ENCODE results near the gene PRKAG2.

PRKAG2 gene

DNA sequence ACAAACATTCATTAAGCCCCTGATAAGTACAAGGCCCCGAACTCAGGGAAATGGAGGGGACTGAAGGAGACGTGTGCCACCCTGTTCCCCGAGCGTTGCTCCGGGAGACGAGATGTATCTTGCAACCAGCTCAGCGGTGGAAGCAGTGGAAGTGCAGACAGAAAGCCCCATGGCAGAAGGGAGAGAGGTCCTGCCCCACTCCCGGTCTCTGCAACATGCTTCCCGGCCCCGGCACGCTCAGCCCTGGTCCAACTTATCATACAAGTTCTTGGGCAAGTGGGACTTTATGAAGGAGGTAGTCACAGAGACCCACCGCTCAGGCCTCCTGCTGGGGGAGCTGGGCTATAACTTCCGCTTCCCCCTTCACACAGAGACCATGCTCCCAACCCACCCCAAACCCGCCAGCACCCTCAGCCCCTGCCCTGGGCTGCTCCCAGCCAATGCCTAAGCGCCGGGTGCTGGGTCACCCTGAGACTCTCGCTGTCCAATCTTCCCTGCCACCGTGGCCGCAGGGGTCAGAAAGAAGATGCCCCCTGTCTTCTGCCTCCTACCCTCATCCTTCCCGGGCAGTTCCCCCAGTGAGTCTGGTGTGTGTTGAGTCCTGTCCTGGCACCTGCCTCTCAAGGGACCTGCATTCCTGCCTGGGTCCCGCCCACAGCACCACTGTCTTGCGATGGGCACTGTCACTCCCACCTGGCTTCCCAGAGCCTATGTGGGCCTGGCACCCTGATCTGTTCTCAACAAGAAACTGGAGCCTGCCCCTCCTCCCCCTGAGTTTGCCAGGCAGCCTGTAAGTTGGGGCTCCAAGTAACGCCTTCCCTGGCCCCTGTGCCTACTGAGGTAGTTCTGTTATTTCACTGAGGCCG lies 157.7 kb downstream of the PRKAG2 start:
- DNase-seq = no peak

DNA sequence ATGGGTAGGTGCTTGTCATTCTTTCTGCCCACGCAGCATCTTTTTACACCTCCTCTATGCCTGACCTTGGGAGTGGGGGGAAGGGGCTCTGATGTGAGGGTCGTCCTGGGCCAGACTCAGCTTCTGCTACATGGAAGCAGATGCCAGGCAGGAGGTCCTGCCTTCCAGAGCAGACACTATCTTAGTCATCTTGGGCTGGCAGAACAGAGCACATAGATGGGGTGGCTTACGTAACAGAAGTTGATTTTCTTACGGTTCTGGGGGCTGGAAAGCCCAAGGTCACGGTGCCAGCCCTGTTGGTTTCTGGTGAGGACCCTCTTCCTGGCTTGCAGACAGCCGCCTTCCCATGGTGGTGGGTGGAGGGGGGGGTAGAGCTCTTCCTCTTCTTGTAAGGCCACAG lies 159.0 kb downstream of the PRKAG2 start:
- no peak for DNase-seq

DNA sequence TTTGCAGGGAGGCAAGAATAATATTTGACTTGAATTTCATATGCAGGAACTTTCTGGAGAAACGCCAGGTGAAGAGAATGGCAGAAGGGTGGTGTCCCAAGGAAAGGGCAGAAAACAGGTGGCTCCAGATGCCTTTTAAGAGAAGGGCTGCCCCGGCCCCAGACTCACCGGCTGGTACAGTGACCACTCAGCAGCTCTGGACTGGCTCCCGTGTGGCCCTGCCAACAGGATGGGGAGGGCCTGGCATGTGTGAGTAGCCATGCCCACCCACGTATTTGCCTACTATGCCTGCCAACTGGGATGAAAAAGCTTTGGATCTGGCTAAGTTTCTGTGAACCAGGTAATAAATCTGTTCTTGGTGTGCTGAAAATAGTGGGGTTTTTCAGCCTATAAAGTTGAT lies 159.5 kb downstream of the PRKAG2 start:
- DNase-seq = no peak

DNA sequence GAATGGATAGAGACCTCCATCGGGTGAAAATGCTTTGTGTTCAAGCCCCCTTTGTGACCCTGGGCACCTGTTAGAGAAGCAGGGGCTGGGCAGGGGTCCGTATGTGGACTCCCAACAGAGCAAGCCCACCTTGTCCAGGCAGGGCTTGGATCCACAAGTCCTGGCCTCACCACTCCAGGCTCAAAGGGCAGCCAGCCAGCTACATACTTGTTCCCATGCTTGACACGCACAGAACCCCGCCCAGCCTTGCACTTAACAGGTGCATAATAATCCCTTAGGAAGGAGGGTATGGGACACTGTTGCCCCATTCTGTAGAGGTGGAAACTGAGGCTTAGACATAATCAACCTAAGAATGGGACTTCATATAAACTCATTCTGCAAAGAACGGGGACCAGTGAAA lies 160.6 kb downstream of the PRKAG2 start:
- DNase-seq = no peak

DNA sequence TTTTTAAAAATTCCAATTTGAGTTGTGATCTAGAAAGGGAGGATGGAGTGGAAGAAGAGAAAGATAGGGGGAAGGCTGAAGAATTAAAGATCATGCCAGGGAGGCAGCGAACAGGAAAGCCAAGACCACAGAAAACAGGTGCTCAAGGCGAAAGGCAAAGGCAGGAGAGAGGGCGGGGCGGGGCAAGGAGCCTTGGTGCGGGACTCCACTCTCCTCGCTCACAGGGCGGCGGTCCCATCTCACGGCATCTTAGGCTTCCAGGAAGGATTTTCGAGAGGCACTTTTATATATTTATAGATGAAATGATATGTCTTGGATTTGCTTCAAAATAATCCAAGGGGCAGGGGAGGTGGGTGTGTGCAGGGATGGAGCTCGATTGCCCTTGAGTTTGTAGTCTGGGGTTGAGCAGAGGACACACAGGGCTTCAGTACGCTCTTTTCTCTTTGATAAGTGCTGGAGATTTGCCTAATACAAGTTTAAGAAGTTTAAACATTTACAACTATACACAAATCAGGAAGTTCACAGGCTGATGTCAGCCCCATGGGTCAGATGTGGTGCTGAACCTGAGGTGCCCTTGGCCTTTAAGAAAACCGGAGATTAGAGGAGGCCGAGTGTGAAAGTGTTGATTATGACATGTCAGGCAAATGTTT lies 161.1 kb downstream of the PRKAG2 start:
- no peak for DNase-seq

DNA sequence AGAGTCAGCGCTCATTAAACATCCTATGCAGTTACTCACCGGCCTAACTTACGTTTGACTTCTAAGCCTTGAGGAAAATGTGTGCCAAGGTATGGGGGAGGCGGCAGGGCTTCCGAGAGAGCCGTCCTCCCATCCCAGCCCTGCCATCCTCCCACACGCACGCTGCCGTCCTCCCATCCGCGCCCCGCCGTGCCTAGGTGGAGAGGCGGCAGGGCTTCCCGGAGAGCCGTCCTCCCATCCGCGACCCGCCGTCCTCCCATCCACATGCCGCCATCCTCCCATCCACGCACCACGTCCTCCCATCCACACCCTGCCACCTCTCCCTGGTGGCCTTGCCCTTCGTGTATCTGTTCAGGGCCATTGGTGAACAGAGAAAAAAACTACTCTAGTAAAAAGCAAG lies 162.7 kb downstream of the PRKAG2 start:
- no peak for DNase-seq

DNA sequence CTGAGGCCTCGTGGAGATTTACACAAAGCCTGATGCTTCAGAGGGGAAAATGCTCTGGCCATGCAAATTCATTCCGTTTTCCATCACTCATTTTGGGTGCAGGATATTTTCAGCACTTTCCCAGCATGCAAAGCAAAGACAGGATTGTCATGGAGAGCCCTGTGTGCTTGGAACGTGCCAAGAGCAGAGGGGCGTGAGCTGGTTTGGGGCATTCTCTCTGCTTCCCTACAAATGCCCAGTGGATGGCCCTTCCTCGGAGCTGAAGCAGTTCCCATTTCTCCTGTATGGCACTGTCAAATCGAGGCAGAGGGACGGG lies 164.1 kb downstream of the PRKAG2 start:
- DNase-seq = no peak

DNA sequence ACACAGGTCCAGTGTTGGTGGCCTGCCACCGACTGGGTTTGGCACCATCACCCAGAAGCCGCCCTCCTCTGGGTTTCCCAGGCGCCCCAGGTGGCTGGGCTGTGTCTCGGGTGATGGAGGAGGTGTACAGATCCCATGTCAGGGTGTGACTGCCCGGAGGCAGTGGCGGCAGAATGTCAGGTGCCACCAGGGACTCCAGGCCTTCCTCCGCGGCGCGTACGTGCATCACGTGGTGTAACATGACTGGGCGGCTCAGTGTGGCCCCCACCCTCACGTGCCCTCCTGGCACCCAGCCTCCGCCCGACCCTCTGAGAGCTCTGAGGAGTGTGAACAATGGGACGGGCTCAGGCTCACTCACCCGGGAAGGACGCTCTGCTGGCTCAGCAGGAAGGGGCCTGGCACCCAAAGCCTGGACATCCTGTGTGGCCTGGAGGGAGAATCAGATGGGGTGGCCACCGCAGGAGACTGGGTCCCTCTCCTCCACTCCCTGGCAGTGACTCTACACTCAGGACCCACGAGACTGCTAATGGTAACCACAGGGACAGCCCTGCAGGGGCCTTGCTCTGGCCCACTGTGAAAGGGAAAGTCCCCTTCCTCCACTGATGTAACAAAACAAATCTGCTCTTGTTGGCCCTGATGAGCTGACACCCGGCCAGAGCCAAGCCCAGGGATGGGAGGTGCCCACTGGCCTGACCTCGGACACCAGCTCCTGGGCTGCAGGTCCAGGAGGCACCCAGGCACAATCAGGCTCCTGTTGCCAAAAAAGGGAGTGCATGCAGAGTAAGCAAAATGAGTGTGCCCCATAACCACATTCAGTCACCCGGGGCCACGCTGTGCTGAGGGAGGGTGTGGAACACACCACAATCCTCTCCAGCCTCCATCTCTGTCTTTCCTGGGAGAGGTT lies 164.8 kb downstream of the PRKAG2 start:
- DNase-seq = no peak

DNA sequence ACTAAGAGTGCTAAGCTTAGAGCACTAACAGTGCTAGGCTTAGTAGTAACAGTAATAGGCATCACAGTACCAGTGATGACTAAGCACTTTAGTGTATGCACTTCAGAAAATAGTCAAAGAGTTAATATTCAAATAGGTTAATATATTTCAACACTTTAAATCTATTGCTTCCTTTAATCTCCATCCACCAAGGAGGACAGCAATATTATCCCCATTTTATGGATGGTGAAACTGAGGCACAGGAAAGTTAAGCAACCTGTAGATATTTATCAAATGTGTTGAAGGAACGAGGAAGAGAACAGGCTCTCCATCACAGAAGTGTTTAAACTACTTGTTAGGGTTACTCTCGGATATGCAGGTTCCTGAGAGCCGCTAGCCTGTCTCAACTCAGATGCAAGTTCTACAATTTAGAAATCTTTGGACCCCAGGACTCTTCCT lies 165.5 kb downstream of the PRKAG2 start:
- DNase-seq = no peak

DNA sequence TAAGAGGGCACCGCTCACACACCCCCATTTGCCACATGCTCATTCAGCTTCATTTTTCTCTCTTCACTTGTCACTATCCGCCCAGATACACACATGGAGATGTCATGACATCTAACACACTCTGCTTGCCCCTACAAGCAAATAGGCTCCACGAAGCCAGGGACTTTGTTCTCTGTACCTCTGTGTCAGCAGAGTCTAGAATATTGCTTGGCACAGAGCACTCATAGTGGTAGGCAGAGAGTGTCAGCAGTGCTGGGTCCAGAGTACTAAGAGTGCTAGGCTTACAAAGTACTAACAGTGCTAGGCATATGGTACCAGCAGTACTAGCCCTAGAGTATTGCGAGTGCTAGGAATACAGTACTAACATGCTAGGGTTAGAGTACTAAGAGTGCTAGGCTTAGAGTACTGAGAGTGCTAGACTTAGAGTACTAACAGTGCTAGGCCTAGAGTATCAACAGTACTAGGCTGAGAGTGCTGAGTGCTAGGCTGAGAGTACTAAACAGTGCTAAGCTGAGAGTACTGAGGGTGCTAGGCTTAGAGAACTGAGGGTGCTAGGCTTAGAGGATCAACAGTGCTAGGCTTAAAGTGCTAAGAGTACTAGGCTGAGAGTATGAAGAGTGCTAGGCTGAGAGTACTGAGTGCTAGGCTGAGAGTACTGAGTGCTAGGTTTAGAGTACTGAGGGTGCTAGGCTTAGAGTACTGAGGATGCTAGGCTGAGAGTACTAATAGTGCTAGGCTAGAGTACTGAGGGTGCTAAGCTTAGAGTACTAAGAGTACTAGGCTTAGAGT lies 166.1 kb downstream of the PRKAG2 start:
- no peak for DNase-seq

DNA sequence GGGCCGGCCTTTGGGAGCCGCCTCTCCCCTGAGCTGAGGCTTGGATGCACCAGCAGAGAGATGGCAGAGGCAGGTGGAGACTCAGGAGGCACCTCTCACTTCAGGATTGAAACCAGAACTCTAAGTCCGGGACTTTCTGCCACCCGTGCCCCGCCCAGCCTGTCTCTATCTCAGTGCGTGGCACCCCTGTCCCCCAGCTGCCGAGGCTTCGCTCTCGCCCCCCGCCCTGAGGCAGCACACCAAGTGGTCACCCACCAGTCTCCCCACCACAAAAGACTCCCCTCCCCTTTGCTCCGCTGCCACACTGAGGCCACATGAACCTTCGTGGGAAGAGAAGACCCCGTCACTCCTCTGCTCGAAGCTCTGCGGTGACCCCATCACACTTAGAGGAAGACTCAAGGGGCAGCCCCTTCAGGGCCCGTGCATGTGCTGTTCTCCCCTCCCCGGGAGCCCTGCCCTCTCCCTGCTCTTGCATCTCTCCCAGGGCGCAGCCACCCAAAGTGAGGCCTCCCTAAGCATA lies 166.7 kb downstream of the PRKAG2 start:
- no peak for DNase-seq

DNA sequence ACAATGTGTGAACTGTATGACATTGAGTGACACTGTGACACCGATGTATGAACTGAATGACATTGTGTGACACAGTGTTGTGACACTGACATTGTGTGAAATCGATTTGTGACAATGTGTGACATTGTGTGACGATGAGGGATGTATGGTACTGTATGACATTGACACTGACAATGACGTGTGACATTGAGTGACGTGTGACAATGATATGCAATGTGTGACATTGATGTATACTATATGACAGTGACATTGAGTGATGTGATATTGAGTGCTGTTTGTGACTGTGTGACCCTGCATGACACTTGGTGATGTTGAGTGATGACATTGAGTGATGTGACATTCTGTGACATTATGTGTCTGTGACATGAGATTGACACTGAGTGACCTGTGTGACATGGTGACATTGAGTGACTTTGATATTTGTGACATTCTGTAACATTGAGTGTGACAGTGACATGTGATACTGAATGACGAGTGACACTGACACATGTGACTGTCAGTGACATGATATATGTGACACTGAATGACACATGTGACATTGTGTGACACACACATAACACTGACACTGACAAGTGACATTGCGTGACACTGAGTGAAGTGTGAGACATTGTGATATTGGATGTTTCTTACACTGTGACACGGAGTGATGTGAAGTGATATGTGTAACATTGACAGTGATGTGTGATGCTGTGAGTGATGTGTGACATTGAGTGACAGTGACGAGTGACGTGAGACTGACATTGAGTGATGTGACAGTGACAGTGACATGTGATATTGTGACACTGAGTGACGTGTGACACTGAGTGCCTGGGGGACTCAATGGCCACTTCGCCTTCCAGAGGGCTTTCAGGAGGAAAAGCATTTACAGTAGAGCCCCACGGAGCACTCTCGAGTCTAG lies 167.5 kb downstream of the PRKAG2 start:
- DNase-seq = no peak

DNA sequence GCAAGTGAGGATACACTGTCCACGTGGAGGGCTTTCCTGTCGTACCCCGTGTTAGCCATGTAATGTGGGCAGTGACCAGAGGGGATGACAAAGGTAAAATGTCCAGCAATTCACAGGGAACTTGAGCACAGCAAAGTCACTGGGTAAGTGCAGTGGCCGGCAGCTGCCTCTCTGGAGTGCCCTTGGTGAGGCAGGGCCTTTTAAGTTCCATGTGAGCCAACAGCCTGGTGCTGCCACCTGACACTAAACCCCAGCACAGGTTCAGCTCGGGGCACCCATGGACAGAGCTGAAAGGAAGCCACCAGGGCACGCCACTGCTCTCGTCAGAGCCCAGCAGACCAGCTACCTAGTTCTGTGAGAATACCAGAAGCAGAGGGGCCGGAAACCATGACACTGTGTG lies 168.3 kb downstream of the PRKAG2 start:
- no peak for DNase-seq

DNA sequence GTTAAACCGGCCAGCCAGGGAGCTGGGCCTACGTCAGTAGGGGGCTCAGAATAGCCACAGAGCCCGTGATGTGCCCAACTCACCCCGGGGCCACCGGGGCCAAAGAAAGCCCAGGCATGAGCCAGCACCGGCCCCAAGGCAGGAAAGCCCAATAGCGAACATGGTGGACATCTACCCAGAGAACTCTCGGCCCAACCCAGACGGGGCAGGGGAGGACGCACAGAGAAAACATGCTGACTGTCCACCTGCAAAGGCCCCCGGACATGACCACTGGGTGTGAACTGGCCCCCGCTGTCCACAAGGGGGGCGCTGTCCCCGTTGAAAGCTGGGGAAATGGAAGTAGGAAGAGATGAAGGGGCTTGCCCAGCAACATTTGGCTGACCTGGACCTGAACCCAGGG lies 169.2 kb downstream of the PRKAG2 start:
- no peak for DNase-seq

DNA sequence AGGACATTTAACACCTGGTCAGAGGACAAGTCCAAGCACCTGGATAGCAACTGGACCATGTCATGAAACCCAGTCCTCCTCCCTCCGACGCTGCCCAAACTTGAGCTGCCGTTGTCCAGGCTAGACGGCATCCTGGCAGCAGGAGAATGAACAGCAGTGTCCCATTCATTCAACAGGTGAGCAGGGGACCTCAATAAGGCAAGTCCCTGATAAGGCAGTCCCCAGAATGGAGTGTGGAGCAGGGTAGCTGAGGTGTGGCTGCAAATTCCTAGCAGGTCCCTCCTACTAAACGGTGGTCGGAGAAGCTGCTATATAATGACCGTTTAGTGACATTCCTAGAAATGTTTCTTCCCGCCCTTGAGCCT lies 169.8 kb downstream of the PRKAG2 start:
- DNase-seq = no peak

DNA sequence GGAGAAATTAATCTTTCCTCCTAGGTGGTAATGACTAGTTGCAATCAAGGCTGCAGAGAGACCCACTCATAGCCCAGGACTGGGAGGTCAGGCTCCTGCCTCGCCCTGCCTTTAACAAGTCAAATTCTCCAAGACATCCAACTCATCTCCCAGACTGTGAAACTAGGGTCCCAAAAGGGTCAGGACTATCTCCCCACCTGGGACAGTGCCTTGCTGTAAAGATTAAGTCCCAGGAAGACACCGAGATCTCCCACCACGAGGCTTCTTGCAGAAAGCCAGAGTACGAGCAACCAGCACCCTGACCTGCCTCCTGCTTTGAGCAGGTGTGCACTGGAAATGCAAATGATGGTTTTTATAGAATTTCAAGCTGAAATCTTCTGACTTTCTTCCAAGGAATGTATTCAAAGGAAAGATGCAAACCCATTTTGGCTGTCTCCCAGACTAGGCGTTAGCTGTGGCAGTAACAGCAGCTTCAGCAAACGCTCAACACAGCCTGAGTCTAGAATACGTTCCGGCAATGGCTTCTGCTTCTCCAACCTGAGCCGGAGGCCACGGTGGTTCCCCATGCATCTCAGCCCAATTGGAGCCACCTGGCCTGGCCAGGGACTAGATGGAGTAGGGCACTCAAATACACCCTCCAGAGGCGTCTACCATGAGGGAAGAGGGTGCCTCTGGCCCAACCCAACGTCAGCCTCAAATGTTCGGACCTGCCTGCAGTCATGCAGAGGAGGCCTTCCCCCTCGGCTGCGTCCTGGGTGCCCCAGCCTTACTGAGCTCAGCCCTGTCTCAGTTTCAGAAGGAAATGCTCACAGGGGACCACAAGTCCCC lies 170.4 kb downstream of the PRKAG2 start:
- no peak for DNase-seq

DNA sequence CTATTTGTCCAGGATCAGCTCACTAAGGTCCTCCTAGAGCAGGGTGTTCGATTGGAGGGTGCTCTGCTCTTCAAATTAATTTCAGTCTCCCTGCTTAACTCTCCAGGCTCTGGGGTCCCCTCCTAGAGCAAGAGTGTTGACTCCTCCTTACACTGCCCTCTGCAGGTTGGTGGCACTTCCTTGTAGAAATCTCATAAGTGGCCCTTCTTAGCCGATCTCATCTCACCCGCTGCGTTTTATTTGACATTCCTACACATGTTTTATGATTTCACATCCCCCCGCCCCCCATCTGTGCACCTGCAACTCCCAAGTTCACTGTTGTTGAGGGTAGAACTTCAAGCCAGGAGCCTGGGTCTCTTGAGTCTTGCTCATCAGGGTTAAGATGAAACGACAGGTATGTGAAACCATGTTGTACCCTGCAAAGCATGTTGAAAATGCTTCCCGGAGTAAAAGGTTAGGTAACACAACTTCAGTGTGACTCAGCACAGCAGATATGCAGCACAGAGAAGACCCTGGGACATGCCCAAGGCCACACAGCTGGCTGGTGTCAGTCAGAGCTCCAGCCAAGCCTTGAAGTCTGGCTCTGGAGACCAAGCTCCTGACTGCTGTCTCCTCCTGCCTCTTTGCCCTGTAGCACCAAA lies 171.2 kb downstream of the PRKAG2 start:
- DNase-seq = peak; percentile 50 to 58

DNA sequence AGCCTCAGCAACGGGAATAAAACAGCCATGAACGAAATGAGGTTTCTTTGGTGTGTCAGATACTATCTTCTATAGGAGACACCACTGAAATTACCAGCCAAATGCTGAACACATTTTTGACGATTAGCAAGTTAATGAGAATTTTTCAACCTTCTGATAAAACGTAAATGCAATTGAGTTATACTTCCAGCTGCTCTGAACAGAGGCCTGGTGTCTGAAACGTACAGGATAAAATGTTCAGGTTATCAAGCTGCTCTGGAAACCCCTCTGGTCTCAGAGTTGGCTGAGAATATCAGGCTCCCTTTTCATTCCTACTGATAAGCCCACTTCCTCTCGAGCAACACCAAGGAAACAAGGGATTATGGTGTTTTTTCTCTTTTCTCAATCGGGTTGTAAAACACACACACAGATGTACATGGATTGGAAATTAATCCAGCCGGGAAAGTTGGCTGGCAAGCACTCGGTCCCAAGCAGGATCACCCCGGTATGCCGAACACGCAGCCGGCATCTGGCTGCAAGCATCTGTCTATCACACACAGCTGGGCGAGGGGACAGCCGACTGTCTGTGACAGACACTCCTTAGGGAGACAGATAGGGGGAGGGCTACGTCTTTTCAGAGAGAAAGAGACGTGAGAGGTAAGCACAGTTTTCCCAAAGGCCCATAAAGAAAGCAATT lies 171.8 kb downstream of the PRKAG2 start:
- no peak for DNase-seq

DNA sequence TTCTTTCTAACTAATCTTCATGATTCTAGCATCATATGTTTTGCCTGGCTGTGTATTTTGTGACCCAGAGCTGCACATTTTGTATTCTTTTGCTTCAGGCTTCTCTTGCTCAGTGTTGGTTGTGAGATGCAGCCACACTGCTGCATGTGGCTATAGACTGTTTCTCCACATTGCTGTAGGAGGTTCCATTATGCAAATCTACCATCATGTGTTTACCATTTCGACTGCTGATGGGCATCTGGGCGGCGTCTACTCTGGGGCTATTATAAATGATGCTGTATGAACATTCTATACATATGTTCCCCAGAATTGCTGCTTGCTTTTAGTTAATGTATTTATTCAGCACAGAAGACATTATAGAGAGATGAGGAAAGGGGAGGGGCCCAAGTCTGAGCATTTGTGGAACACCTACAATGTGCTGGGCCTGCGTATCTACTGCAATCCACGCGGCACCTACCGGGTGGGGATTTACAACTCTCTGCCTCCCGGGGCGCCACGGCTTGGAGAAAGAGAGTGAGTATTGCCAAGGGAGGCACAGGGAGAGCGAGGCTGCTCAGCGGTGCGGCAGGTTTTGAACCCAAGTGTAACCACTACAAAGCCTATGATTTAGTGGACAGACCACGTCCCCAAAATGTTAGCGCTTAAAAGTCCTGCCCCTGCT lies 172.5 kb downstream of the PRKAG2 start:
- DNase-seq = no peak
